Measurements from ENCODE around the gene ZNF629.
"Not testable (repeated sequence)": the region's sequence is repeated elsewhere in the genome, so short reads cannot be mapped to it uniquely, and the experiment has no call there.

The ZNF629 gene

DNA sequence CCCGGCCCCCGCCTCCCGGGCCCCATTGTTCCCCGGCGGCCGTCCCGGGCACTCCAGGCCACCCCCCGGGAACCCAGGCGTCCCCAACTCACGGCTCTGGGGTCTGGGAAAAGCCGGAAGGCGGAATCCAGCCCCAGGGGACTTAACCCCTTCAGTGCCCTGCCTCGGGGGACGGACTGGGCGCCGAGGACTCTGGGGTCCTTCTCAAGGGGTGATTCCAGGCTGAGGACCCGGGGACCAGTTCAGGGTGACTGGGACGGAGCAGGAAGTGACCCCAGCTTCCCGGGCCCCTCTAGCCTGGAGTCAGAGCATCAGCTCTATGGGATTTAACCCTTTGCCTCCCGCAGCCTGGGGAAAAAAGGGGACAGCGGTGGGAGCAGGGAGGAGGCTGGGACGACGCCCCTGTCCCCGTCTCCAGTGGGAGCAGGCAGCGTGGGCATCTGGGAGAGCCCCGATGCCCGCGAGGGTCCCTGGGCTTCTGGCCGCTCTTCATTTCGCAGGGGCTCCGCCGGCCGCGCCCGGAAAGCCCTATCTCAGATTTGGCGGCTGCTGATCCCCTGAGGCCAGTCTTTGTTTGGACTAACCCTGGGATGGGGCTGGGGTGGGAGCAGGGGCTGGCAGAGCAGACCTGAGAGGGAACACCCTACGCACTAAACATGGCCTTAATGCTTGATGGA, at the start of gene ZNF629:
Gene ZNF629, minus strand, starts transcription at position 270 of the 677 bp plus-strand sequence. CDS start 2,723 bp downstream, outside the sequence.
- DNase-seq: peak; percentile 70 to 74

GRCh38 chr16:30834130-30834740, 47.2 kb upstream of the ZNF629 start:
- no peak for DNase-seq

DNA sequence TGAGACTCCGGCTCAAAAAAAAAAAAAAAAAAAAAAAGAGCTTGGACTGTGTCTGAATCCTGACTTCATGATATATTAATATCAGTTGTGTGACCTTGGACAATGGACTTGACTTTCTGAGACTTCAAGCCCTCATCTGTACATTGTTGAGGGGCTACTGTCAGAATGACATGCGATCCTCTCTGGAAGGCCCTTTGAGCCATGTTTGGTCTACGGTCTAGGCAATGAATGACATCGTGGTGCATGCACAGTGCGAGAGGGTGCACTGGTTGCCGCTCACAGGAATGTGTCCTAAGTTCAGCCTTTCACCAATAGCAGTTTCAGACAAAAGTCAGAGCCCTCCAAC, 43.0 kb upstream of the ZNF629 start:
- DNase-seq: no peak

- no peak for DNase-seq
Measured at GRCh38 chr16:30829130-30830071, 42.4 kb upstream of the ZNF629 start.

GRCh38 chr16:30821891-30822290, 34.9 kb upstream of the ZNF629 start:
- DNase-seq: no peak

- DNase-seq: not testable (repeated sequence)
Measured at GRCh38 chr16:30821441-30821840, 34.4 kb upstream of the ZNF629 start.

- DNase-seq: no peak
Measured at GRCh38 chr16:30820952-30821421, 34.0 kb upstream of the ZNF629 start.

- DNase-seq: no peak
Measured at GRCh38 chr16:30816769-30817168, 29.8 kb upstream of the ZNF629 start.

DNA sequence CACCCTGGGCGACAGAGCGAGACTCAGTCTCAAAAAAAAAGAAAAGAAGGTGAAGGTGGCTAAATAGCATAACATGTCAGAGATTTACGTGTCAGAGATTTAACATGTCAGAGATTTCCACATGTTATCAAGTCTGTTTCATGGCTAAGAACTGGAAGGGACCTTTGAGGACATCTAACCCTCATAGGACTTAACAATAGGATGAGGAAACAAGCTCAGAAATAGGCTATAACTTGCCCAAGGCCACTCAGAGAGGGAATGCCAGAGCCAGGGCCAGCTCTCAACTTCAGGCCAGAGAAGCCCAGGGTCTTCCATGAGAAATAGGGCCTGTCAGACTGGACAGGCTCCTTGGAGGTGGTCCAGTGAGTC, 26.8 kb upstream of the ZNF629 start:
- no peak for DNase-seq

GRCh38 chr16:30809675-30810074, 22.7 kb upstream of the ZNF629 start:
- not testable (repeated sequence) for DNase-seq

DNA sequence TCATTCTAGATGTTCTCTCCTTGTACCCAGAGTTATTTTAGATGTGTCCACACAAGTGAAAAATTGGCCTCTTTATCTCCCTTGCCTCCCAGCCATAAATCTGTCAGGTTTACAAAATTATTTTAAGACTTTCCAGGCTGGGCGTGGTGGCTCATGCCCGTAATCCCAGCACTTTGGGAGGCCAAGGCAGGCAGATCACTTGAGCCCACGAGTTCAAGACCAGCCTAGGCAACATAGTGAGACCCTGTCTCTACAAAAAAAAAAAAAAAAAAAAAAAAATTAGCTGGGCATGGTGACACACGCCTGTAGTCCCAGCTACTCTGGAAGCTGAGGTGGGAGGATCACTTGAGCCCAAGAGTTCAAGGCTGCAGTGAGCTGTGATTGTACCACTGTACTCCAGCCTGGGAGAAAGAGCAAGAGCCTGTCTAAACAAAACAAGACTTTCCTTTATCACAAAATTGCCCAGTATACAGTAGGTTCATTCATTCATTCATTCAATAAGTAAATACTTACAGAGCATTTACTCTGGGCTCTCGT, 22.0 kb upstream of the ZNF629 start:
- not testable (repeated sequence) for DNase-seq

DNA sequence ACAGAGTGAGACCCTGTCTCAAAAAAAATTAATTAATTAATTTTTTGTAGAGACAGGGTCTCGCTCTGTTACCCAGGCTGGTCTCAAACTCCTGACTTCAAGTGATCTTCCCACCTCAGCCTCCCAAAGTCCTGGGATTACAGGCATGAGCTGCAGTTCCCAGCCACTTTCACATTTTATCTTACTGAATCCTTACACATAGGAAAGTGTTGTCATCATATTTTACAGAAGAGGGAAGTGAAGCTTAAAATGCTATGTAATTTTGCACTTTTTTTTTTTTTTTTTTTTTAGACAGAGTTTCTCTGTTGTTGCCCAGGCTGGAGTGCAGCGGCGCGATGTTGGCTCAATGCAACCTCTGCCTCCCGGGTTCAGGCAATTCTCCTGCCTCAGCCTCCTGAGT, 21.1 kb upstream of the ZNF629 start:
- DNase-seq: no peak

DNA sequence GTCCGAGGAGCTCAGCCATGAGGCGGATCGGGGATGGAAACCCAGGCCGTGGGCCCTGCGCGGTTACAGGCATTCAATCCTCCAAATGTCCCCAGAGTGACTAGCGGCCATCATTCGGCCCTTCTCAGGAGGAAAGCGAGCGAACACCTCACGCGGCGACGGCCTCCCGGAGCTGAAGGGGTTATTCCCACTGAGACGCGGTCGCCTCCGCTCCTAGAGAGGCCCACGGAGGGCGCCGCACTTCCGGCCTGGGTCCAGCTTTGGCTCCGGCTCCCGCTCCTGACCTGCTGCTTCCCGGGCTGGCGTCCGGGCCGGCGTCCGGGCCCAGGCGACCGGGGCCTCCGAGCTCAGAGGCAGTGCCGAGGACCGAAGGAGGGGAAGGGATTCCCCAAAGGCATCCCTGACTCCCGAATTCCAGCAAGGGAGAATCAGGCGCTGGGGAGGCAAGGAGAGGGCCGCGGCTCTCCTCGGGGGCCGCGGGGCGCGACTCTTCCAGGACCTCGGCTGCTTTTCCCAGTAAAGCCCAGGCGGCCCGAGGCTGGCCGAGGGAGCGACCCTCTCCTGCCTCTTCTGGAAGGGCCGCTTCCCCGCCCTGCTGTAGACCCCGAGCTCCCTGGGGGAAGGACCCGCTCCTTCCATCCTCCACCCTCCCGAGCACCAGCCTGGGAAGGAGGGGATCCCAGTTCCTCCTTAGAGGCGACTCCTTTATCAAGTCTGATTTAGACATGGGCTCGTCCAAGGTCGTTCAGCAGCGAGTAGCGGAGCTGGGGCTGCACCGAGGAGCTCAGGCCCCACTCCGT, 18.6 kb upstream of the ZNF629 start:
- DNase-seq: peak; percentile 83 to 86

GRCh38 chr16:30805056-30805369, 18.0 kb upstream of the ZNF629 start:
- DNase-seq: no peak

GRCh38 chr16:30802936-30803335, 15.9 kb upstream of the ZNF629 start:
- DNase-seq: no peak

DNA sequence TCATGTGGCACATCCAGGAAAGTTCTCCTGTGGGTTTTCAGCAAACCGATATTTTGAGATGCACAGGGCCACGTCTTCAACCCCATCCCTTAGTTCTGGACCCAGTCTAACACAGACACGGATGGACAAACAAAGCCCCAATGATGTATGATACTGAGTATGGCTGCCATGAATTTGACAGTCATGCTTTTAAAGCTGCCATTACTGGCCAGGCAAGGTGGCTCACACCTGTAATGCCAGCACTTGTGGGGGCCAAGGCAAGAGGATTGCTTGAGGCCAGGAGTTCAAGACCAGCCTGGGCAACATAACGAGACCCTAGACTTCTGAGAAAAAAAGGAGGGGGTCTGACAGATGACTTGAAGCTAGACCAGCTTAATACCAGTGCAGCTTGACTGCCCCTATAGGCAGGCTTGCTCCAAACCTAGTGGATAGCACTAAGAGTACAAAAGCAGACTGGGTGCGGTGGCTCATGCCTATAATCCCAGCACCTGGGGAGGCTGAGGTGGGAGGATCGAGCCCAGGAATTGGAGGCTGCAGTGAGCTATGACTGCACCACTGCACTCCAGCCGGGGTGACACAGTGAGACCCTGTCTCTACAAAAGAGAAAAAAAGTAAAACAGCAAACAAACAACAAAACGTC, 10.8 kb upstream of the ZNF629 start:
- DNase-seq: no peak

DNA sequence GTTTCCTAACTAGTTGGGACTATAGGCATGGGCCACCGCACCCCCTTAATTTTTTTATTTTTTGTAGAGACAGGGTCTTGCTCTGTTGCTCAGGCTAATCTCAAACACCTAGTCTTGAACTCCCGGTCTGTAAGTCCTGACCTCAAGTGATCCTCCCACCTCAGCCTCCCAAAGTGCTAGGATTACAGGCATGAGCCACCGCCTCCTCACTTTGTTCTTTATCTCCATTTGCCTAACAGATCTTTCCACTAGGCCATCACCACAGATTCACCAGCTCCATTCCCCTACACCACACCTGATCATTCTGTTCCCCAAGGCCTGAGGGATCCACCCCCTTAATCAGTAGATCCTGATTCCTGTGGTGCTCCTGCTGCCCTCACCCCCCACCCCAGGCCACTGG, 7.6 kb upstream of the ZNF629 start:
- no peak for DNase-seq

GRCh38 chr16:30793508-30794069, 6.6 kb upstream of the ZNF629 start:
- no peak for DNase-seq

GRCh38 chr16:30787613-30788378, 791 bp upstream of the ZNF629 start:
- DNase-seq: no peak

DNA sequence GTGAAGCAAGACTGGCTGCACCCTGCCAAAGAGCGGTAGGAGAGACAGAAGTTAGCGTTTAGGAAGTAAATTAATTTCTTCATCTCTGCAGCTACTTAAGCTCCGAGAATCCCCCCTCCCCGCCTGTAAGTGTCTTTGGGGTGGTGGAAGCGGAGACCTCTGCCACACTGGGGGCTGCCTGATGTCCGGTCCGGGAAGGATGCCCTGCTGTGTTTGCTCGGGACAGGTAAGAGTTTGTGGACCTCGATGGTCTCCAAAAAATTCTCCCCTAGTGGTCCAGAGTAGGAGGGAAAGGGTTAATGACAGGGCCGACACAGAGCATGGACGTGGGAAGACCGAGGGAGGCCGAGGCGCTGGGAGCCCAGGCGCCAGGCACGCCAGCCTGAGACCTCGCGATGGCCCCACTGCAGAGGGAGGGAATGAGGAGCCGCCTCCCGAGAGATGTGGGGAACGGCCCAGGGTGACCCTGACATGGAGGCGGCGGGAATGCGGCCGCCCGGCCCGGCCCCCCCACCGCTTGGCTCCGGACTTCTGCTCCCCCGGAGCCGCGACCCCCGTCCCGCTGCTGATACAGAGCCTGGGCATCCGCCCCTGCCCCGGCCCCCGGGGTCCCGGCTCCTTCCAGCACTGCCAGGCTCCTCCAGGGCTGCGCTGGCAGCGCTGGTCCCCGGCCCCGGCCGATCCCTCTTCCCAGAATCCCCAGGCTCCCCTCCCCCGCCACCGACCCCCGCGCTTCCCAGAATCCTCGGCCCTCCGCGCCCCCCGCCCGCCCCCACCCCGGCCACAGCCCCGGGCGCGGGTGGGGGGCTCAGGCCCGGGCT, 680 bp downstream of the ZNF629 start:
- DNase-seq: no peak

Measured in hippocampal formation (tissue), 2 donors.